GM19193 (cell line): ENCODE results near the gene SLC52A3.

ENCODE experiments used
- POLR2A ChIP-seq: IDR thresholded peaks from 4 replicates; pipeline ENCODE4 v1.6.1; 2011; ENCODE audit not compliant: insufficient read depth, insufficient read length; ENCODE audit errors: extremely low read depth

SLC52A3 gene

GRCh38 chr20:768426-768978 is at the start of gene SLC52A3:
SLC52A3 (minus strand) TSS chr20:768500; CDS start chr20:765774, 2,726 bp downstream.
- TF ChIP-seq POLR2A: no peak

DNA sequence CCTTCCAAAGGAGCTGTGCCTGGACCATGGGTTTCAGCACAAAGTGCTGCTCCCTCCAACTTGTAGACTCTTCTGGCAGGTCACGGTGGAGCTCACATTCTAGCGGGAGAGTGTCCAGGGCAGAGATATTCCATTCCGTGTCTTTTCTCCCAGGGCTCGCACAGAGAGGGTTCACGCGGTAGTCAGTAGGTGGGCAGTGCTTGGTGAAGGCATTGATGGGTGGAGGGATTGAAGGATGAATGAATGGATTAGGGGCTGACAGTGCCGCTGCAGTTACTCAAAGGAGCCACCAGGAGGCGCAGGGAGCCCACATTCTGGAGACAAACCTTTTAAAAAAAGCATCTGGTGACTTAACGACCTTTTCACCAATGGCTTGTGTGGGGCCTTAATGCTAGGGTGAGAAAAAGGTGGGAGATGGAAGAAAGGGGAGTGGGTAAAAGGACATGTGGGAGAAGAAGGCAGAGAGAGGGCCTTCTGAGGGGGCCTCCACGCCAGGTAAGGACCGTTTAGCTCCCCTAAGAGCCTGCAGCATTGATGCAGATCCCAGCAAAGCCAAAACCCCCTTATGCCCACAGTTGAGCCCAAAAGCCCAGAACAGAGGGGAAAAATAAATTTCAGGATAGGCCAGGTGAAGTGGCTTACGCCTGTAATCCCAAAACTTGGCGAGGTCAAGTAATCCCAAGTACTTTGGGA is 47.8 kb upstream of the SLC52A3 start:
- no peak for TF ChIP-seq POLR2A

- no peak for TF ChIP-seq POLR2A
Measured at GRCh38 chr20:815226-815625, 46.9 kb upstream of the SLC52A3 start.

DNA sequence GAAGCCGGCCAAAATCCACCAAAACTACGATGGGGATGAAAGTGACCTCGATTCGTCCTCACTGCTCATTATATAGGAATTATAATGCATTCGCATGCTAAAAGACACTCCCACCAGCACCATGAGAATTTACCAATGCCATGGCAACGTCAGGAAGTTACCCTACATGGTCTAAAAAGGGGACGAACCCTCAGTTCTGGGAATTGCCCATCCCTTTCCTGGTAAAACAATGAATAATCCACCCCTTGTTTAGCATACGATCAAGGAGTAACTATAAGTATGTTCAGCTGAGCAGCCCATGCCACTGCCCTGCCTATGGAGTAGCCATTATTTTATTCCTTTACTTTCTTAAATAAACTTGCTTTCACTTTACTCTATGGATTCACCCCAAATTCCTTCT is 45.1 kb upstream of the SLC52A3 start:
- TF ChIP-seq POLR2A: no peak

DNA sequence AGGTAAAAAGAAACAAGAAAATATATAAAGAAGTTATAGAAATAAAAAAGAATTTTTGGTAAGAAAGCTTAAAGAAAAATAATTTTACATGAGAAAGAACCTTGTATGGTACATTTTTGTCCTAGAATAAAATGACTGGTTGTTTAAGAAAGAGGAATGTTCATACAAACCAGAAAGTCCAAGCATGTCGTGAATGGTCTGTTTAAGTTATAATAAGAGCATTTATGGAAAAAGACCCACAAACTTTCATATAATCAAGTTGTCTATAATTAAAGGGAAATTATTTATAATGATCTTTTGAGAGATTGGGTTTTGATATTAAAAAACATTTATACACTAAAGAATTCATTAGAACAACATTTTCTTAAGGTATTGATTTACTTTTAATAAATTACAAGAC is 37.4 kb upstream of the SLC52A3 start:
- no peak for TF ChIP-seq POLR2A

DNA sequence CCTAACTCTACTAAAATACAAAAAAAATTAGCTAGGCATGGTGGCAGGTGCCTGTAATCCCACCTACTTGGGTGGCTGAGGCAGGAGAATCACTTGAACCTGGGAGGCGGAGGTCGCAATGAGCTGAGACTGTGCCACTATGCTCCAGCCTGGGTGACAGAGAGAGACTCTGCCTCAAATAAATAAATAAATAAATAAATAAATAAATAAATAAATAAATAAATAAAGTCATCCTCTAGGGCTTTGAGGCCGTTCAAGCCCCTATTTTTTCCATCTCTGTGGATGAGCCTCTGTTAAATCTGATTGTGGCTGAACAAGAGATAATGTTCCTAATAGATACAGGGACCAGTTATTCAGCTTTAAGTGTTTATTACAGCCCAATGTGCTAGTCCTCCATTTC is 33.4 kb upstream of the SLC52A3 start:
- TF ChIP-seq POLR2A: no peak

GRCh38 chr20:796921-797320 is 28.6 kb upstream of the SLC52A3 start:
- no peak for TF ChIP-seq POLR2A

- no peak for TF ChIP-seq POLR2A
Measured at GRCh38 chr20:792248-792647, 23.9 kb upstream of the SLC52A3 start.

GRCh38 chr20:791056-791455 is 22.8 kb upstream of the SLC52A3 start:
- TF ChIP-seq POLR2A: no peak

DNA sequence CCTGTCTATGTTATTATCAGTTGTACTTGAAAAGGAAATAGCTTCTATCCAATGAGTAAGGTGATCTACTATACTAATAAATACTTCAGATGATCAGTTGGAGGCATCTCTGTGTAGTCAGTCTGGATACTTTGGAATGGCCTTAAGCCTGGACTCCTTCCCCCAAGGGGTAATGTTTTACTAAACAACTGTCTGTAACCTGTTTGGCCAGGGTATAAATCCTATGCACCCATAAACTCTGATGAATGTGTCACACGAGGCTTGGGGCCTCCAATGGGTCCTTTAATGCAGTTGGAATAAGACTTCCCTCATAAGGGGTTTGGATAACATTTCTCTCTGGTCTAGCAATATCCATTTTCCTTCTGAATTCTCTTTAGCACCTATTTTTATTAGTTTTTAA is 19.5 kb upstream of the SLC52A3 start:
- no peak for TF ChIP-seq POLR2A

DNA sequence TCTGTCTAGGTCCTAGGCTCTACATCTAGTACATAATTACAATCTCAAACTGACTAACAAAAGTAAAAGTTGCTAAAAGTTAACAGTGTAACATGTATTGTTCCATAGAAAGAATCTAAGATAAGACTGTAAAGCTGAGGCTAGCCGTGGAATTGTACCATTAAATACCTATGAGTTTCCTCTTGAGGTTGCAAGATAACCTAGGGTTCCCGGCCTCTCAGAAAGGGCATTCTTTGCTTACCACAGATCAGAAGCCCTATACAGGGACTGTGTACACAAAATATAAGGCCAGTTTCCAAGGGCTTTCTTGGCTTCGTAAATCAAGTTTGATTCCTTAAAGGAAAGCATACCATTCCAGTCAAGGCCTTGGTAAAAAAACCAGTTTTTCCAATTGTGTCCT is 11.5 kb upstream of the SLC52A3 start:
- no peak for TF ChIP-seq POLR2A

GRCh38 chr20:776165-776564 is 7.9 kb upstream of the SLC52A3 start:
- TF ChIP-seq POLR2A: no peak

GRCh38 chr20:775679-776135 is 7.4 kb upstream of the SLC52A3 start:
- TF ChIP-seq POLR2A: no peak

GRCh38 chr20:774660-775057 is 6.4 kb upstream of the SLC52A3 start:
- no peak for TF ChIP-seq POLR2A

- TF ChIP-seq POLR2A: no peak
Measured at GRCh38 chr20:774016-774659, 5.8 kb upstream of the SLC52A3 start.

DNA sequence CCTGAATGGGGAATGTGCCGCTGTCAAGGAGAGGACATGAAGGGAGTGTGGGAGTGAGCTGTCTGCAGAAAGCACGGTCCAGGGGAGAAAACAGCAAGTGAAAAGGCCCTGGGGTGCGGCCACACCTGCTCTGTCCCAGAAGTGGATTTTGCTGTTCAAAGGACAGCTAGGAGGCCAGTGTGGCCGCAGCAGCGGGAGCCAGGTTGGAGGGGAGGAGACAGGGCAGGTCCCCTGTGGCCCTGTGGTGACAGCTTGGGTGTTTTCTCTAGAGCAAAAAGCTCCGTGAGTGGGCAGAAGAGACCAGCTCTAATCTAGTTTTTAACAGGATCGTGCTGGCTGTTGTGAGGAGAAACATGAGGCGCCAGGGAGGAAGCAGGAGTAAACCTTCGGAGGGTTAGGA is 4.5 kb upstream of the SLC52A3 start:
- TF ChIP-seq POLR2A: no peak
